GM12878 (cell line): ENCODE measurements around the gene ZNF776. TPM values are rescaled to one million over a fixed set of nuclear protein-coding genes. Genes with fewer than 3 reads are reported as not detected.

ENCODE experiments used
- ATAC-seq: fragments of 200-7000 bp; cut with Tn5 transposase; 3 replicates; pipeline ENCODE4 v1.9.1; 2020; ENCODE audit warnings: mild to moderate bottlenecking, moderate library complexity
- BruUV-seq: library from RNA; stranded (reverse); fragments of 400-500 nt; replicated peaks from 2 replicates; lab custom pipeline; 2021; lab: Mats Ljungman, UMichigan
- CTCF ChIA-PET: fragments of 300-600 bp; sonication (Branson Sonifier 250); formaldehyde crosslinking; extraction: SDS; loops from one replicate; lab custom pipeline; 2021; ENCODE audit warnings: inconsistent platforms; lab: Yijun Ruan, JAX
- POLR2A ChIA-PET: fragments of 350-600 bp; formaldehyde crosslinking; extraction: SDS; loops from one replicate; lab custom pipeline; 2021; ENCODE audit warnings: inconsistent platforms; lab: Charles Lee
- RAD21 ChIA-PET: fragments of 300-600 bp; sonication (Branson Sonifier 250); formaldehyde crosslinking; loops from one replicate; lab custom pipeline; 2023; ENCODE audit warnings: antibody characterized with exemption; ENCODE audit not compliant: unreplicated experiment; lab: Charles Lee
- SMC1A ChIA-PET: fragments of 300-600 bp; sonication (Branson Sonifier 250); formaldehyde crosslinking; loops from one replicate; lab custom pipeline; 2023; ENCODE audit not compliant: unreplicated experiment, uncharacterized antibody; lab: Charles Lee
- DNase-seq: peaks from one replicate; pipeline ENCODE4 v3.0.0-alpha.2; 2011; ENCODE audit warnings: low read depth, low spot score
- FAIRE-seq: peaks from 3 replicates; lab custom pipeline; 2011; peaks lifted over from hg19 to GRCh38; lab: Jason Lieb, UNC
- H2AFZ ChIP-seq: 2 replicates; pipeline ENCODE4 v1.6.0; 2011; ENCODE audit warnings: low read depth, low read length, control low read depth; ENCODE audit not compliant: control insufficient read depth
- H3K27ac ChIP-seq: 2 replicates; pipeline ENCODE4 v1.5.1; 2011; ENCODE audit warnings: control low read depth; ENCODE audit not compliant: control insufficient read depth, insufficient read depth
- H3K27me3 ChIP-seq, 2 experiments: replicated peaks in 1 of 2; 2 replicates each; pipeline versions ENCODE4 v1.6.0 to v1.6.1; 2011; ENCODE audit warnings: low read length in 1 of 2; ENCODE audit not compliant: control insufficient read depth in 2 of 2, insufficient read depth in 2 of 2
- H3K36me3 ChIP-seq, 2 experiments: 2 replicates each; pipeline ENCODE4 v1.5.1; 2011; ENCODE audit warnings: low read length in 1 of 2; ENCODE audit not compliant: control insufficient read depth in 2 of 2, insufficient read depth in 2 of 2
- H3K4me1 ChIP-seq: 2 replicates; pipeline ENCODE4 v1.6.1; 2011; ENCODE audit warnings: mild to moderate bottlenecking, low read length, moderate library complexity, mixed read lengths; ENCODE audit not compliant: control insufficient read depth, insufficient read depth
- H3K4me2 ChIP-seq: 2 replicates; pipeline ENCODE4 v1.6.0; 2011; ENCODE audit warnings: control low read depth; ENCODE audit not compliant: control insufficient read depth, insufficient read depth
- H3K4me3 ChIP-seq: fragments of 200-600 bp; sonication (generic); 2 replicates; pipeline ENCODE4 v1.5.1; 2016
- H3K79me2 ChIP-seq: 2 replicates; pipeline ENCODE4 v1.6.0; 2011; ENCODE audit warnings: low read length; ENCODE audit not compliant: control insufficient read depth, insufficient read depth
- H3K9ac ChIP-seq: 2 replicates; pipeline ENCODE4 v1.8.0; 2011; ENCODE audit warnings: low read length, control low read depth, mixed read lengths; ENCODE audit not compliant: control insufficient read depth, insufficient read depth
- H3K9me3 ChIP-seq: replicated peaks from 3 replicates; pipeline ENCODE4 v1.5.1; 2011; ENCODE audit warnings: mild to moderate bottlenecking, low read length; ENCODE audit not compliant: control insufficient read depth, insufficient read depth
- H4K20me1 ChIP-seq: 2 replicates; pipeline ENCODE4 v1.6.0; 2011; ENCODE audit not compliant: control insufficient read depth, insufficient read depth
- E4F1 ChIP-seq: fragments of 450-650 bp; IDR thresholded peaks from 2 replicates; pipeline ENCODE4 v1.6.1; 2018; ENCODE audit warnings: borderline replicate concordance, mild to moderate bottlenecking; ENCODE audit not compliant: partially characterized antibody
- FOS ChIP-seq: IDR thresholded peaks from 3 replicates; pipeline ENCODE4 v1.6.1; 2011; ENCODE audit warnings: borderline replicate concordance; ENCODE audit not compliant: insufficient read length; ENCODE audit errors: extremely low read depth
- KLF5 ChIP-seq: fragments of 450-650 bp; IDR thresholded peaks from 2 replicates; pipeline ENCODE4 v1.6.1; 2014; ENCODE audit warnings: mild to moderate bottlenecking; ENCODE audit not compliant: partially characterized antibody
- POLR2A ChIP-seq: IDR thresholded peaks from 2 replicates; pipeline ENCODE4 v1.6.1; 2011; ENCODE audit warnings: low read depth, mild to moderate bottlenecking, low read length
- RELB ChIP-seq: fragments of 450-650 bp; IDR thresholded peaks from 2 replicates; pipeline ENCODE4 v1.6.1; 2017; ENCODE audit warnings: low read depth, mild to moderate bottlenecking, moderate library complexity
- YY1 ChIP-seq: IDR thresholded peaks from 2 replicates; pipeline ENCODE4 v1.6.1; 2011; ENCODE audit warnings: low read depth, mild to moderate bottlenecking, low read length
- ZNF622 ChIP-seq: fragments of 450-650 bp; IDR thresholded peaks from 2 replicates; pipeline ENCODE4 v1.6.1; 2017; ENCODE audit warnings: mild to moderate bottlenecking, inconsistent platforms
- ZZZ3 ChIP-seq: IDR thresholded peaks from 2 replicates; pipeline ENCODE4 v1.6.1; 2011; ENCODE audit warnings: low read depth; ENCODE audit not compliant: control insufficient read depth, insufficient read length
- WGBS: methylation state at CpG from one replicate; pipeline ENCODE4 v1.1.6; 2016; ENCODE audit warnings: low lambda C conversion rate; ENCODE audit not compliant: insufficient replicate concordance, insufficient coverage; ENCODE audit errors: missing lambda C conversion rate; 5-methylcytosine and 5-hydroxymethylcytosine counted together
- in situ Hi-C: fragments of 300-500 bp; cut with MboI; formaldehyde crosslinking; loops from 9 replicates; pipeline ENCODE4 v1.14.3; 2018; ENCODE audit warnings: mixed read lengths
- intact Hi-C: fragments of 100-400 bp; cut with micrococcal nuclease; formaldehyde crosslinking; loops from one replicate; pipeline ENCODE4 v1.14.2; 2022; ENCODE audit not compliant: unreplicated experiment
- polyA plus RNA-seq, 11 experiments: library from polyadenylated mRNA; depleted of rRNA in 4 of 11; unstranded in 6 of 11; stranded (reverse) in 5 of 11; fragments of >200 nt; fragmentation: Nextera tagmentation in 4 of 11; fragmentation: Illumina TruSeq in 1 of 11; extraction: Ambion mirVana in 4 of 11; extraction: Trizol in 1 of 11; gene quantifications; 1 replicate in 1 of 11; 2 replicates in 10 of 11; pipeline versions ENCODE4 v1.2.1 to v1.2.3, GENCODE V29; 2011 to 2016; ENCODE audit warnings: inconsistent platforms in 2 of 11, missing spikeins in 2 of 11, low read depth in 1 of 11
- total RNA-seq, 4 experiments: library from RNA; depleted of rRNA in 3 of 4; stranded (reverse); fragments of >200 nt in 3 of 4; fragmentation: Illumina TruSeq in 1 of 4; extraction: Trizol in 1 of 4; gene quantifications; 2 replicates each; pipeline versions ENCODE4 v1.2.1 to v1.2.3, GENCODE V29; 2013 to 2021
- TF ChIP-seq, protein P1 (sequence below): fragments of 450-650 bp; IDR thresholded peaks from 2 replicates; pipeline ENCODE4 v1.6.1; 2014; ENCODE audit warnings: mild to moderate bottlenecking
- TF ChIP-seq, protein P2 (sequence below): fragments of 450-650 bp; formaldehyde crosslinking; IDR thresholded peaks from 2 replicates; pipeline ENCODE4 v1.4.0; 2020; ENCODE audit warnings: mild to moderate bottlenecking, moderate library complexity
- TF ChIP-seq, protein P3 (sequence below): fragments of 450-650 bp; IDR thresholded peaks from 2 replicates; pipeline ENCODE4 v1.6.1; 2016; ENCODE audit warnings: mild to moderate bottlenecking

The ZNF776 gene
- total and polyA plus RNA-seq, 10 of the 15 experiments (the other 5 are each of a cell fraction or from before 2014, with no cell fraction given): 1.9 to 16.3 (median 11.7) TPM

- no peak overlapping the region for H2AFZ ChIP-seq
- ChIA-PET RAD21 (no interaction called here), CTCF (interaction anchor here (0.7 to 1.8 kb wide), 3 partner anchors 25 to 93 kb away, joined by 3 to 5 read pairs (median 4); partner anchors contain the start of gene ZNF776), POLR2A (interaction anchor here (0.6 to 0.9 kb wide), 2 partner anchors 14 to 520 kb away, joined by 3 to 5 read pairs; partner anchors contain the start of gene ZNF552), SMC1A (interaction anchor here (1.0 to 1.2 kb wide), 3 partner anchors 19 to 50 kb away, joined by 3 read pairs; no protein-coding TSS in a partner anchor)
- in situ Hi-C loops (loop anchor here (25.0 kb wide), 1 partner anchor 1663 kb away; the partner anchor contains the start of gene ZNF444), intact Hi-C loops (no loop called here)
- no peak overlapping the region for H3K4me3 ChIP-seq
- H3K27me3 ChIP-seq: no peaks in the 10 kb centered on the region
- H3K9me3 ChIP-seq: no peaks in the 10 kb centered on the region
- no peak for ATAC-seq
- no peaks in the 10 kb centered on the region; the same call in 1 of the 2 replicates for H3K79me2 ChIP-seq
- WGBS: 97% methylated on average over 5 of the region's 5 CpGs
- no peak overlapping the region for H3K9ac ChIP-seq
- no TSS peak for BruUV-seq
- no peak for FAIRE-seq
- H3K27ac ChIP-seq: no peak overlapping the region
- DNase-seq: no peak
- peaks cover 5% of the 10 kb centered on the region for H3K4me1 ChIP-seq
- H3K36me3 ChIP-seq: peaks cover 0 to 6% of the 10 kb centered on the region in 2 experiments; a peak in 1 of 4 replicates
- no peaks in the 10 kb centered on the region for H4K20me1 ChIP-seq
- TF ChIP-seq ZNF622 (no peak), KLF5 (no peak), ZZZ3 (no peak), E4F1 (no peak), YY1 (no peak), RELB (no peak), POLR2A (no peak), FOS (no peak)
- TF ChIP-seq, protein P1, sequence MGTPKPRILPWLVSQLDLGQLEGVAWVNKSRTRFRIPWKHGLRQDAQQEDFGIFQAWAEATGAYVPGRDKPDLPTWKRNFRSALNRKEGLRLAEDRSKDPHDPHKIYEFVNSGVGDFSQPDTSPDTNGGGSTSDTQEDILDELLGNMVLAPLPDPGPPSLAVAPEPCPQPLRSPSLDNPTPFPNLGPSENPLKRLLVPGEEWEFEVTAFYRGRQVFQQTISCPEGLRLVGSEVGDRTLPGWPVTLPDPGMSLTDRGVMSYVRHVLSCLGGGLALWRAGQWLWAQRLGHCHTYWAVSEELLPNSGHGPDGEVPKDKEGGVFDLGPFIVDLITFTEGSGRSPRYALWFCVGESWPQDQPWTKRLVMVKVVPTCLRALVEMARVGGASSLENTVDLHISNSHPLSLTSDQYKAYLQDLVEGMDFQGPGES: no peak
- TF ChIP-seq, protein P2, sequence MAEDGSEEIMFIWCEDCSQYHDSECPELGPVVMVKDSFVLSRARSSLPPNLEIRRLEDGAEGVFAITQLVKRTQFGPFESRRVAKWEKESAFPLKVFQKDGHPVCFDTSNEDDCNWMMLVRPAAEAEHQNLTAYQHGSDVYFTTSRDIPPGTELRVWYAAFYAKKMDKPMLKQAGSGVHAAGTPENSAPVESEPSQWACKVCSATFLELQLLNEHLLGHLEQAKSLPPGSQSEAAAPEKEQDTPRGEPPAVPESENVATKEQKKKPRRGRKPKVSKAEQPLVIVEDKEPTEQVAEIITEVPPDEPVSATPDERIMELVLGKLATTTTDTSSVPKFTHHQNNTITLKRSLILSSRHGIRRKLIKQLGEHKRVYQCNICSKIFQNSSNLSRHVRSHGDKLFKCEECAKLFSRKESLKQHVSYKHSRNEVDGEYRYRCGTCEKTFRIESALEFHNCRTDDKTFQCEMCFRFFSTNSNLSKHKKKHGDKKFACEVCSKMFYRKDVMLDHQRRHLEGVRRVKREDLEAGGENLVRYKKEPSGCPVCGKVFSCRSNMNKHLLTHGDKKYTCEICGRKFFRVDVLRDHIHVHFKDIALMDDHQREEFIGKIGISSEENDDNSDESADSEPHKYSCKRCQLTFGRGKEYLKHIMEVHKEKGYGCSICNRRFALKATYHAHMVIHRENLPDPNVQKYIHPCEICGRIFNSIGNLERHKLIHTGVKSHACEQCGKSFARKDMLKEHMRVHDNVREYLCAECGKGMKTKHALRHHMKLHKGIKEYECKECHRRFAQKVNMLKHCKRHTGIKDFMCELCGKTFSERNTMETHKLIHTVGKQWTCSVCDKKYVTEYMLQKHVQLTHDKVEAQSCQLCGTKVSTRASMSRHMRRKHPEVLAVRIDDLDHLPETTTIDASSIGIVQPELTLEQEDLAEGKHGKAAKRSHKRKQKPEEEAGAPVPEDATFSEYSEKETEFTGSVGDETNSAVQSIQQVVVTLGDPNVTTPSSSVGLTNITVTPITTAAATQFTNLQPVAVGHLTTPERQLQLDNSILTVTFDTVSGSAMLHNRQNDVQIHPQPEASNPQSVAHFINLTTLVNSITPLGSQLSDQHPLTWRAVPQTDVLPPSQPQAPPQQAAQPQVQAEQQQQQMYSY (CRISPR knock-in tag): no peak
- TF ChIP-seq, protein P3, sequence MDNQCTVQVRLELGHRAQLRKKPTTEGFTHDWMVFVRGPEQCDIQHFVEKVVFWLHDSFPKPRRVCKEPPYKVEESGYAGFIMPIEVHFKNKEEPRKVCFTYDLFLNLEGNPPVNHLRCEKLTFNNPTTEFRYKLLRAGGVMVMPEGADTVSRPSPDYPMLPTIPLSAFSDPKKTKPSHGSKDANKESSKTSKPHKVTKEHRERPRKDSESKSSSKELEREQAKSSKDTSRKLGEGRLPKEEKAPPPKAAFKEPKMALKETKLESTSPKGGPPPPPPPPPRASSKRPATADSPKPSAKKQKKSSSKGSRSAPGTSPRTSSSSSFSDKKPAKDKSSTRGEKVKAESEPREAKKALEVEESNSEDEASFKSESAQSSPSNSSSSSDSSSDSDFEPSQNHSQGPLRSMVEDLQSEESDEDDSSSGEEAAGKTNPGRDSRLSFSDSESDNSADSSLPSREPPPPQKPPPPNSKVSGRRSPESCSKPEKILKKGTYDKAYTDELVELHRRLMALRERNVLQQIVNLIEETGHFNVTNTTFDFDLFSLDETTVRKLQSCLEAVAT: no peak
- no peak overlapping the region for H3K4me2 ChIP-seq
These were observed 54.1 kb downstream of the ZNF776 start for GRCh38 chr19:57800696-57801095.
